Measurements from ENCODE around the gene CCL14. TPM values are rescaled to one million over a fixed set of nuclear protein-coding genes. Genes with fewer than 3 reads are reported as not detected.

The CCL14 gene
- total and polyA plus RNA-seq, 8 donors: 14.2 to 123 (median 87.0) TPM

DNA sequence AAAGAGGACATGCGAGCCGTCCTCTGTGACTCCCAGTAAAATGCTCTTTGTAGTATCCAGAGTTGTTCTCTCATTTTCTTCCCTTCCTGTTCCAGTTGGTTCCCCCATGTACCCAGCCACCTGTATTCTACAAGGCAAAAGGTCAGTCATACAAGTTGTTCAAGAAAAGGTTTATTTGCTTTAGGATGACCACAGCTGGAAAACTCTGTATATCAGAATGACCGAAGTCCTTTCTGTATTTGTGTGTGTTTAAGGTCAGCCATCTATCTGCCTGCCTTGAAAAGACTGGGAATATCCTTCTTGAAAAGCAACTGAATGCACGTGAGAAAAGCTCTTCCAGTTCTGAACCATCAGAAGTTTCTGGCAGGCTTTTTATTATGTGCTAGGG is 13.6 kb downstream of the CCL14 start:
- Histone ChIP-seq H3K27ac (peak overlapping the region in 1 of 2 donors; percentile 33), H3K36me3 (no peaks in the 10 kb centered on the region), H3K9me3 (no peaks in the 10 kb centered on the region), H3K4me3 (no peak overlapping the region), H3K27me3 (no peaks in the 10 kb centered on the region), H3K4me1 (peaks cover 0 to 14% of the 10 kb centered on the region in 2 donors)
- intact Hi-C loops (cut with DNase I): loop anchor here (5.0 to 10.0 kb wide), 2 partner anchors 172 to 174 kb away; no protein-coding TSS in a partner anchor
- TF ChIP-seq, protein P1, sequence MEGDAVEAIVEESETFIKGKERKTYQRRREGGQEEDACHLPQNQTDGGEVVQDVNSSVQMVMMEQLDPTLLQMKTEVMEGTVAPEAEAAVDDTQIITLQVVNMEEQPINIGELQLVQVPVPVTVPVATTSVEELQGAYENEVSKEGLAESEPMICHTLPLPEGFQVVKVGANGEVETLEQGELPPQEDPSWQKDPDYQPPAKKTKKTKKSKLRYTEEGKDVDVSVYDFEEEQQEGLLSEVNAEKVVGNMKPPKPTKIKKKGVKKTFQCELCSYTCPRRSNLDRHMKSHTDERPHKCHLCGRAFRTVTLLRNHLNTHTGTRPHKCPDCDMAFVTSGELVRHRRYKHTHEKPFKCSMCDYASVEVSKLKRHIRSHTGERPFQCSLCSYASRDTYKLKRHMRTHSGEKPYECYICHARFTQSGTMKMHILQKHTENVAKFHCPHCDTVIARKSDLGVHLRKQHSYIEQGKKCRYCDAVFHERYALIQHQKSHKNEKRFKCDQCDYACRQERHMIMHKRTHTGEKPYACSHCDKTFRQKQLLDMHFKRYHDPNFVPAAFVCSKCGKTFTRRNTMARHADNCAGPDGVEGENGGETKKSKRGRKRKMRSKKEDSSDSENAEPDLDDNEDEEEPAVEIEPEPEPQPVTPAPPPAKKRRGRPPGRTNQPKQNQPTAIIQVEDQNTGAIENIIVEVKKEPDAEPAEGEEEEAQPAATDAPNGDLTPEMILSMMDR (IDR thresholded peaks at IDR 0.05): no peak
- DNase-seq (no peak), ATAC-seq (no peak)

DNA sequence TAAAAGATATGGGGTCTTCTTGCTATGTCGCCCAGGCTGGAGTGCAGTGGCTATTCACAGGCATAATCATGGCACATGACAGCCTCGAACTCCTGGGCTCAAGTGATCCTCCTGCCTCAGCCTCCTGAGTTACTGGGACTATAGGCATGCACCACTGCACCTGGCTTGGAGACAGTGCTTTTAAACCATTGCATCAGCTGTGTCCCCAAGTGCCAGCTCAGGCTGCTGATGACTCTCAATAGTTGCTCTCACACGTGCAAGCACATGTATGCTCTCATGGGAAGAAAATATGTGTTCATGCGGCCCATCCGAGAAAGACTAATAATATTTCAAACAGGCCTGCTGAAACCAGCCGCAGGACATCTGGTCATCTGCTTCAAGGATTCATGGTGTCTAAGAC is 14.0 kb downstream of the CCL14 start:
- intact Hi-C loops (cut with DNase I): loop anchor here (5.0 to 10.0 kb wide), 2 partner anchors 172 to 175 kb away; no protein-coding TSS in a partner anchor
- H3K4me1 ChIP-seq: peaks cover 0 to 14% of the 10 kb centered on the region in 2 donors
- ATAC-seq: no peak

DNA sequence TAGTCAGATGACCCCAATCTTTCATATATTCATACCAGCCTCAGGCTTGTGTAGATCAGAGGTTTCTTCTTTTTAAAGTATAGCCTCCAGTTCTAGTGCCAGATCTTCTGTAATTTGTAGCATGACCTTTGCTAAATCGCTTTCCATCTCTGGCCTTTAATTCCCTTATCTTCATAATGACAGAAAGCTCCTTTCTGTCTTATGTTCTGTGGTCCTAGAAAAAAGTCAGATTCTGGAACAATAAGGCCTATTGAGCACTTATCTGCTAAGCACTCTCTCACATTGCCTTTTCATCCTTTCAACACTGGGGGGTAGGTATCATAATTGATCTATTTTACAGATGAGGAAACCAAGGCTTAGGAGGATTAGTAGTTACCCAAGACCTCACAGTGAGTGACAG is 14.5 kb downstream of the CCL14 start:
- Histone ChIP-seq H3K4me1 (peaks cover 0 to 14% of the 10 kb centered on the region in 2 donors), H3K4me3 (no peak overlapping the region), H3K9me3 (no peaks in the 10 kb centered on the region), H3K36me3 (no peaks in the 10 kb centered on the region), H3K27ac (peak overlapping the region in 1 of 2 donors; percentile 8), H3K27me3 (no peaks in the 10 kb centered on the region)
- intact Hi-C loops (cut with DNase I): loop anchor here (5.0 to 10.0 kb wide), 2 partner anchors 173 to 175 kb away; no protein-coding TSS in a partner anchor
- DNase-seq (no peak), ATAC-seq (no peak)
- TF ChIP-seq, protein P1 (IDR thresholded peaks at IDR 0.05): no peak

More for the DNA sequence above, 14.0 kb downstream of the CCL14 start:
- Histone ChIP-seq H3K27me3 (no peaks in the 10 kb centered on the region), H3K27ac (peak overlapping the region in 1 of 2 donors; percentile 8), H3K4me3 (no peak overlapping the region), H3K9me3 (no peaks in the 10 kb centered on the region), H3K36me3 (no peaks in the 10 kb centered on the region)
- DNase-seq: no peak
- TF ChIP-seq, protein P1 (IDR thresholded peaks at IDR 0.05): no peak

DNA sequence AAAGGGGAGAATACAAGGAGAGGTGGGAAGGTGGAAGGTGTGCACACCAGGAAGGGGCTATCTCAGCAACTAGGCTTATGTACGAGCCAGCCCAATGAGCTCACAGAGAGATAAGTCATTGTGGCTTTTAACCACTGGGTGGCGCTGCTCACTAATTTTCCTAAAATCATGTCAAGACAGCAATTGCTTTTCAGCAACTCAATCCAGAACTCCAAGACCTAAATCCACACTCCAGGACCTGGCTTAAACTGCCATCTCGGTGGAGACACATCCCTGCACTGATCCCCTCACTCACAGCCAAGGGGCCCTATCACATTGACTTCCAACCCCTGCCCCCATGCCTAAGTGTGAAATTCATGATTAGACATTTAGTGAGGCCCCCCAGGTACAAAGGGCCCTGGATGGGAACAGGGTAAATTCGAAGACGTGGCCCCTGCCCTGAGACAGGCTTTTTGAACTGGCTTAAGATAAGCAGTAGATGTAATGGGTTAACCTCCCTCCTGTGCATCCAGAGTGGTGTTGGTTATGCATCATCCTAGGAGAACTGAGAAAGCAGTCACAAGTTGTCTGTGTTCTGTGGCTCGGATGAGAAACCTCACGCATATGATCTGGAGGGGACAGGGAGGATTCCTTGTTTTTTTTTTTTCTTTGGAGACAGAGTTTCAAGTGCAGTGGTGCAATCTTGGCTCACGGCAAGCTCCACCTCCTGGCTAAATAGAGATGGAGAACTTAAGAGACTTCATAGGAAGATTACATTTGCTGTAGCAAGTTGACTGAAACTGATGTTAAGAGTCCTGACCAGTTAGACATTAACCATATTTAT is 16.8 kb downstream of the CCL14 start:
- Histone ChIP-seq H3K4me3 (no peak overlapping the region), H3K27me3 (no peaks in the 10 kb centered on the region), H3K27ac (no peak overlapping the region), H3K36me3 (no peaks in the 10 kb centered on the region), H3K9me3 (no peaks in the 10 kb centered on the region), H3K4me1 (peaks cover 0 to 14% of the 10 kb centered on the region in 2 donors)
- peak; percentile 94 for ATAC-seq
- TF ChIP-seq, protein P1 (IDR thresholded peaks at IDR 0.05): peak; percentile 81 to 89
- peak in 3 of 4 donors; percentile 66 to 86 (median 71) for DNase-seq
- intact Hi-C loops (cut with DNase I): loop anchor here (5.0 to 10.0 kb wide), 2 partner anchors 175 to 178 kb away; no protein-coding TSS in a partner anchor

DNA sequence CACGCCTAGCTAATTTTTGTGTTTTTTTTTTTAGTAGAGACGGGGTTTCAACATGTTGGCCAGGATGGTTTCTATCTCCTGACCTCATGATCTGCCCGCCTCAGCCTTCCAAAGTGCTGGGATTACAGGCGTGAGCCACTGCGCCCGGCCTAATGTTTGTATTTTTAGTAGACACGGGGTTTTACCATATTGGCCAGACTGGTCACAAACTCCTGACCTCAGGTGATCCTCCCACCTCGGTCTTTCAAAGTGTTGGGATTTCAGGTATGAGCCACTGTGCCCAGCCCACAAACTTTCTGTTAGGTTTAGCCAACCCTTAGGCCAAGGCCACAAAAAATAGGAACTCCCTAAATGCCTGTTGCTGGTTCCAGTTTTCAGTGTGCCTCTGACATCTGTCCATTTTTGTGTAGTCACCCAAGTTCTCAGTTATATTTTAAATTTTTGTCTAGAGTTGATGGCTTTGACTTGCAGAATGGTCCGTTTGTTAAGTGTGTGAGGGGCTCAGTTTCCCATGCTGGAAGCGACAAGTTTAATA is 17.9 kb downstream of the CCL14 start:
- intact Hi-C loops (cut with DNase I): no loop called here
- H3K27ac ChIP-seq: no peak overlapping the region

More for the DNA sequence above, 17.9 kb downstream of the CCL14 start:
- TF ChIP-seq, protein P1 (IDR thresholded peaks at IDR 0.05): no peak
- ATAC-seq (no peak), DNase-seq (no peak)
- no peak overlapping the region for H3K4me3 ChIP-seq
- H3K36me3 ChIP-seq: no peaks in the 10 kb centered on the region
- H3K27me3 ChIP-seq: no peaks in the 10 kb centered on the region
- peaks cover 0 to 10% of the 10 kb centered on the region in 2 donors for H3K4me1 ChIP-seq
- H3K9me3 ChIP-seq: no peaks in the 10 kb centered on the region

Data from left lung (tissue), 10 donors.